SK-N-MC (cell line): ENCODE data around the gene SAMD5.

ENCODE experiments used
- EZH2 ChIP-seq: fragments of 200-600 bp; sonication (generic); IDR thresholded peaks from one replicate; pipeline ENCODE4 v1.6.1; 2017; ENCODE audit warnings: antibody characterized with exemption
- FOXP2 ChIP-seq: optimal IDR thresholded peaks from 2 replicates; pipeline ENCODE3; 2011; ENCODE audit warnings: mild to moderate bottlenecking, moderate library complexity; ENCODE audit not compliant: insufficient read depth; ENCODE audit errors: extremely low read length, control extremely low read depth

- TF ChIP-seq FOXP2 (no peak), EZH2 (no peak)
These were observed 43.5 kb downstream of the SAMD5 start for GRCh38 chr6:147551976-147552375.
